GM12878 (cell line): ENCODE results near the gene FIGNL2. TPM values are rescaled to one million over a fixed set of nuclear protein-coding genes. Genes with fewer than 3 reads are reported as not detected.

ENCODE experiments used
- ATAC-seq: fragments of 200-7000 bp; cut with Tn5 transposase; 3 replicates; pipeline ENCODE4 v1.9.1; 2020; ENCODE audit warnings: mild to moderate bottlenecking, moderate library complexity
- BruUV-seq: library from RNA; stranded (reverse); fragments of 400-500 nt; replicated peaks from 2 replicates; lab custom pipeline; 2021; lab: Mats Ljungman, UMichigan
- CTCF ChIA-PET: fragments of 300-600 bp; sonication (Branson Sonifier 250); formaldehyde crosslinking; extraction: SDS; loops from one replicate; lab custom pipeline; 2021; ENCODE audit warnings: inconsistent platforms; lab: Yijun Ruan, JAX
- POLR2A ChIA-PET: fragments of 350-600 bp; formaldehyde crosslinking; extraction: SDS; loops from one replicate; lab custom pipeline; 2021; ENCODE audit warnings: inconsistent platforms; lab: Charles Lee
- RAD21 ChIA-PET: fragments of 300-600 bp; sonication (Branson Sonifier 250); formaldehyde crosslinking; loops from one replicate; lab custom pipeline; 2023; ENCODE audit warnings: antibody characterized with exemption; ENCODE audit not compliant: unreplicated experiment; lab: Charles Lee
- SMC1A ChIA-PET: fragments of 300-600 bp; sonication (Branson Sonifier 250); formaldehyde crosslinking; loops from one replicate; lab custom pipeline; 2023; ENCODE audit not compliant: unreplicated experiment, uncharacterized antibody; lab: Charles Lee
- DNase-seq: peaks from one replicate; pipeline ENCODE4 v3.0.0-alpha.2; 2011; ENCODE audit warnings: low read depth, low spot score
- FAIRE-seq: peaks from 3 replicates; lab custom pipeline; 2011; peaks lifted over from hg19 to GRCh38; lab: Jason Lieb, UNC
- H2AFZ ChIP-seq: 2 replicates; pipeline ENCODE4 v1.6.0; 2011; ENCODE audit warnings: low read depth, low read length, control low read depth; ENCODE audit not compliant: control insufficient read depth
- H3K27ac ChIP-seq: 2 replicates; pipeline ENCODE4 v1.5.1; 2011; ENCODE audit warnings: control low read depth; ENCODE audit not compliant: control insufficient read depth, insufficient read depth
- H3K27me3 ChIP-seq, 2 experiments: replicated peaks in 1 of 2; 2 replicates each; pipeline versions ENCODE4 v1.6.0 to v1.6.1; 2011; ENCODE audit warnings: low read length in 1 of 2; ENCODE audit not compliant: control insufficient read depth in 2 of 2, insufficient read depth in 2 of 2
- H3K36me3 ChIP-seq, 2 experiments: 2 replicates each; pipeline ENCODE4 v1.5.1; 2011; ENCODE audit warnings: low read length in 1 of 2; ENCODE audit not compliant: control insufficient read depth in 2 of 2, insufficient read depth in 2 of 2
- H3K4me1 ChIP-seq: 2 replicates; pipeline ENCODE4 v1.6.1; 2011; ENCODE audit warnings: mild to moderate bottlenecking, low read length, moderate library complexity, mixed read lengths; ENCODE audit not compliant: control insufficient read depth, insufficient read depth
- H3K4me2 ChIP-seq: 2 replicates; pipeline ENCODE4 v1.6.0; 2011; ENCODE audit warnings: control low read depth; ENCODE audit not compliant: control insufficient read depth, insufficient read depth
- H3K4me3 ChIP-seq: fragments of 200-600 bp; sonication (generic); 2 replicates; pipeline ENCODE4 v1.5.1; 2016
- H3K79me2 ChIP-seq: 2 replicates; pipeline ENCODE4 v1.6.0; 2011; ENCODE audit warnings: low read length; ENCODE audit not compliant: control insufficient read depth, insufficient read depth
- H3K9ac ChIP-seq: 2 replicates; pipeline ENCODE4 v1.8.0; 2011; ENCODE audit warnings: low read length, control low read depth, mixed read lengths; ENCODE audit not compliant: control insufficient read depth, insufficient read depth
- H3K9me3 ChIP-seq: replicated peaks from 3 replicates; pipeline ENCODE4 v1.5.1; 2011; ENCODE audit warnings: mild to moderate bottlenecking, low read length; ENCODE audit not compliant: control insufficient read depth, insufficient read depth
- H4K20me1 ChIP-seq: 2 replicates; pipeline ENCODE4 v1.6.0; 2011; ENCODE audit not compliant: control insufficient read depth, insufficient read depth
- BHLHE40 ChIP-seq, 2 experiments: fragments of 450-650 bp in 1 of 2; IDR thresholded peaks; 2 replicates each; pipeline ENCODE4 v1.6.1; 2011 to 2017; ENCODE audit warnings: low read depth in 2 of 2, borderline replicate concordance in 1 of 2, improper control_type of control experiment in 1 of 2, low read length in 1 of 2, mild to moderate bottlenecking in 1 of 2
- BMI1 ChIP-seq: fragments of 450-650 bp; IDR thresholded peaks from 2 replicates; pipeline ENCODE4 v1.6.1; 2016; ENCODE audit warnings: mild to moderate bottlenecking, moderate library complexity, borderline replicate concordance
- KLF5 ChIP-seq: fragments of 450-650 bp; IDR thresholded peaks from 2 replicates; pipeline ENCODE4 v1.6.1; 2014; ENCODE audit warnings: mild to moderate bottlenecking; ENCODE audit not compliant: partially characterized antibody
- NFYB ChIP-seq: IDR thresholded peaks from 2 replicates; pipeline ENCODE4 v1.6.1; 2011; ENCODE audit warnings: low read depth, mild to moderate bottlenecking, low read length, improper control_type of control experiment, moderate library complexity; ENCODE audit not compliant: insufficient read depth
- NRF1 ChIP-seq: conservative IDR thresholded peaks from 2 replicates; pipeline ENCODE4 v1.6.1; 2011; ENCODE audit warnings: mild to moderate bottlenecking, low read depth, low read length, improper control_type of control experiment
- SREBF1 ChIP-seq: IDR thresholded peaks from 2 replicates; pipeline ENCODE4 v1.6.1; 2012; ENCODE audit warnings: mild to moderate bottlenecking, low read length
- STAT3 ChIP-seq: IDR thresholded peaks from 2 replicates; pipeline ENCODE4 v1.6.1; 2011; ENCODE audit warnings: low read depth, low read length, improper control_type of control experiment
- WRNIP1 ChIP-seq: IDR thresholded peaks from 2 replicates; pipeline ENCODE4 v1.6.1; 2011; ENCODE audit warnings: low read depth, low read length, improper control_type of control experiment, borderline replicate concordance
- WGBS: methylation state at CpG from one replicate; pipeline ENCODE4 v1.1.6; 2016; ENCODE audit warnings: low lambda C conversion rate; ENCODE audit not compliant: insufficient replicate concordance, insufficient coverage; ENCODE audit errors: missing lambda C conversion rate; 5-methylcytosine and 5-hydroxymethylcytosine counted together
- in situ Hi-C: fragments of 300-500 bp; cut with MboI; formaldehyde crosslinking; loops from 9 replicates; pipeline ENCODE4 v1.14.3; 2018; ENCODE audit warnings: mixed read lengths
- intact Hi-C: fragments of 100-400 bp; cut with micrococcal nuclease; formaldehyde crosslinking; loops from one replicate; pipeline ENCODE4 v1.14.2; 2022; ENCODE audit not compliant: unreplicated experiment
- polyA plus RNA-seq, 11 experiments: library from polyadenylated mRNA; depleted of rRNA in 4 of 11; unstranded in 6 of 11; stranded (reverse) in 5 of 11; fragments of >200 nt; fragmentation: Nextera tagmentation in 4 of 11; fragmentation: Illumina TruSeq in 1 of 11; extraction: Ambion mirVana in 4 of 11; extraction: Trizol in 1 of 11; gene quantifications; 1 replicate in 1 of 11; 2 replicates in 10 of 11; pipeline versions ENCODE4 v1.2.1 to v1.2.3, GENCODE V29; 2011 to 2016; ENCODE audit warnings: inconsistent platforms in 2 of 11, missing spikeins in 2 of 11, low read depth in 1 of 11
- total RNA-seq, 4 experiments: library from RNA; depleted of rRNA in 3 of 4; stranded (reverse); fragments of >200 nt in 3 of 4; fragmentation: Illumina TruSeq in 1 of 4; extraction: Trizol in 1 of 4; gene quantifications; 2 replicates each; pipeline versions ENCODE4 v1.2.1 to v1.2.3, GENCODE V29; 2013 to 2021
- TF ChIP-seq, protein P1 (sequence below): fragments of 450-650 bp; formaldehyde crosslinking; IDR thresholded peaks from 2 replicates; pipeline ENCODE4 v1.4.0; 2020; ENCODE audit warnings: mild to moderate bottlenecking, moderate library complexity

The FIGNL2 gene
- total and polyA plus RNA-seq, 10 of the 15 experiments (the other 5 are each of a cell fraction or from before 2014, with no cell fraction given), result not detected

DNA sequence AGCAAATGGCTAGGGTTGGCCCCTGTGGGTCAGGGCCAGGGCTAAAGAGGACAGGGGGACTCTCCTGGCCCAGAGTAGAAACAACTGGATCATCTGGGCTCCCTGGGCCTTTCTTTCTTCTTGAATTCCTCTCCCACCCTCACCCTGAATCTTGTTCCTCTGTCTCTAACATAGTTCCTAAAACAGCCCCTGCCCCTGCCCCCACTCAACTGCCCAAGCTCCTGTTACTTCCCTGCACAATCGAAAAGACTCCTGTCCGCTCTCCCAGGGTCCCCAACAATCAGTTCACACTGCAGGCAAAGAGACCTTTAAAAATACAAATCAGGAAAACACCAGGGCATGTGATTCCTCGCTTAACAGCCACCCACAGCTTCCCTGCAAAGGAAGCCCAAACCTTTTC, 21.4 kb upstream of the FIGNL2 start (continued):
- no peak for TF ChIP-seq STAT3
- TF ChIP-seq NFYB, result no peak
- no peak for TF ChIP-seq SREBF1

DNA sequence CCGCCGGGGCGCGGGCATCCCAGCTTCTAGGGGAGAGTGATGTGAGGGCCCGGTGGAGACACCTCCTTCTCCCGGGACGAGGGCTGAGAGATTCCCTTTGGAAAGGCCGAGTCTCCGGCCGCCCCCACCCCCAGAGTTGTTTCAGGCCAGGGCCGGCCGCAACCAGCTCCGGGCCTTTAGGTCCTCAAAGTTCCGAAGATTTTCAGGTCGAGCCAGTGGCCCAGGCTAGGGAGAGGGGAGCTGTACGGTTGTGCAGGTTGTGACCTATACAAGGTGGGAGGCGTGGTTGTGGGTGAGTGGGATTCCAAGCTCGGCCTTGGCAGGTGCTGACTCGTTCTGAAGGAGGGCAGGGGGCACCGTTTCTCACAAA, 21.0 kb upstream of the FIGNL2 start:
- TF ChIP-seq KLF5 (no peak), NRF1 (no peak), SREBF1 (no peak), BHLHE40 (IDR thresholded peaks at IDR 0.05; ENCODE audit: borderline replicate concordance in 1 of 2, low read depth in 2 of 2, low read length in 1 of 2) (no peak), WRNIP1 (no peak), BMI1 (no peak)
- TF ChIP-seq, protein P1, sequence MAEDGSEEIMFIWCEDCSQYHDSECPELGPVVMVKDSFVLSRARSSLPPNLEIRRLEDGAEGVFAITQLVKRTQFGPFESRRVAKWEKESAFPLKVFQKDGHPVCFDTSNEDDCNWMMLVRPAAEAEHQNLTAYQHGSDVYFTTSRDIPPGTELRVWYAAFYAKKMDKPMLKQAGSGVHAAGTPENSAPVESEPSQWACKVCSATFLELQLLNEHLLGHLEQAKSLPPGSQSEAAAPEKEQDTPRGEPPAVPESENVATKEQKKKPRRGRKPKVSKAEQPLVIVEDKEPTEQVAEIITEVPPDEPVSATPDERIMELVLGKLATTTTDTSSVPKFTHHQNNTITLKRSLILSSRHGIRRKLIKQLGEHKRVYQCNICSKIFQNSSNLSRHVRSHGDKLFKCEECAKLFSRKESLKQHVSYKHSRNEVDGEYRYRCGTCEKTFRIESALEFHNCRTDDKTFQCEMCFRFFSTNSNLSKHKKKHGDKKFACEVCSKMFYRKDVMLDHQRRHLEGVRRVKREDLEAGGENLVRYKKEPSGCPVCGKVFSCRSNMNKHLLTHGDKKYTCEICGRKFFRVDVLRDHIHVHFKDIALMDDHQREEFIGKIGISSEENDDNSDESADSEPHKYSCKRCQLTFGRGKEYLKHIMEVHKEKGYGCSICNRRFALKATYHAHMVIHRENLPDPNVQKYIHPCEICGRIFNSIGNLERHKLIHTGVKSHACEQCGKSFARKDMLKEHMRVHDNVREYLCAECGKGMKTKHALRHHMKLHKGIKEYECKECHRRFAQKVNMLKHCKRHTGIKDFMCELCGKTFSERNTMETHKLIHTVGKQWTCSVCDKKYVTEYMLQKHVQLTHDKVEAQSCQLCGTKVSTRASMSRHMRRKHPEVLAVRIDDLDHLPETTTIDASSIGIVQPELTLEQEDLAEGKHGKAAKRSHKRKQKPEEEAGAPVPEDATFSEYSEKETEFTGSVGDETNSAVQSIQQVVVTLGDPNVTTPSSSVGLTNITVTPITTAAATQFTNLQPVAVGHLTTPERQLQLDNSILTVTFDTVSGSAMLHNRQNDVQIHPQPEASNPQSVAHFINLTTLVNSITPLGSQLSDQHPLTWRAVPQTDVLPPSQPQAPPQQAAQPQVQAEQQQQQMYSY (CRISPR knock-in tag), result no peak
- H2AFZ ChIP-seq, result no peak overlapping the region
- no peaks in the 10 kb centered on the region for H3K36me3 ChIP-seq
- BruUV-seq, result no TSS peak
- DNase-seq (no peak), ATAC-seq (no peak), FAIRE-seq (no peak)
- in situ Hi-C loops (no loop called here), intact Hi-C loops (no loop called here)
- ChIA-PET CTCF (no interaction called here), SMC1A (no interaction called here), RAD21 (no interaction called here), POLR2A (no interaction called here)
- H3K79me2 ChIP-seq, result no peaks in the 10 kb centered on the region
- no peak overlapping the region for H3K27ac ChIP-seq
- WGBS, result 41% methylated on average over 16 of the region's 20 CpGs
- no peak overlapping the region for H3K4me2 ChIP-seq
- no peak overlapping the region for H3K4me3 ChIP-seq
- no peaks in the 10 kb centered on the region for H4K20me1 ChIP-seq
- H3K4me1 ChIP-seq, result no peaks in the 10 kb centered on the region
- H3K27me3 ChIP-seq, result peaks cover 11 to 13% of the 10 kb centered on the region in 2 experiments
- H3K9ac ChIP-seq, result no peak overlapping the region
- no peaks in the 10 kb centered on the region for H3K9me3 ChIP-seq
